ENCODE measurements around the gene MAP3K9. TPM values are rescaled to one million over a fixed set of nuclear protein-coding genes. Genes with fewer than 3 reads are reported as not detected.

The MAP3K9 gene
- total RNA-seq, 1 donor from 2014 or later, result 3.0 TPM

- Mint-ChIP-seq H3K36me3 (ENCODE audit: low read depth) (no peaks in the 10 kb centered on the region), H3K27me3 (ENCODE audit: low read depth) (no peaks in the 10 kb centered on the region), H3K27ac (ENCODE audit: unreplicated experiment) (no peak overlapping the region), H3K4me3 (ENCODE audit: unreplicated experiment) (no peak overlapping the region), H3K9me3 (ENCODE audit: low read depth) (no peaks in the 10 kb centered on the region), H3K4me1 (ENCODE audit: low read depth) (peaks cover 12% of the 10 kb centered on the region)
- no peak for TF ChIP-seq CTCF (IDR thresholded peaks at IDR 0.05)
- no peak for DNase-seq (ENCODE audit: low spot score)
Observed at GRCh38 chr14:70814466-70814865, 5.2 kb upstream of the MAP3K9 start.

GRCh38 chr14:70812124-70812818 lies 3.0 kb upstream of the MAP3K9 start:
- no peak for TF ChIP-seq CTCF (IDR thresholded peaks at IDR 0.05)
- H3K27ac Mint-ChIP-seq (ENCODE audit: unreplicated experiment), result no peak overlapping the region
- no peak overlapping the region for H3K4me3 Mint-ChIP-seq (ENCODE audit: unreplicated experiment)
- no peaks in the 10 kb centered on the region for H3K36me3 Mint-ChIP-seq (ENCODE audit: low read depth)
- no peak for DNase-seq (ENCODE audit: low spot score)
- peaks cover 5% of the 10 kb centered on the region for H3K27me3 Mint-ChIP-seq (ENCODE audit: low read depth)
- no peaks in the 10 kb centered on the region for H3K9me3 Mint-ChIP-seq (ENCODE audit: low read depth)
- peaks cover 11% of the 10 kb centered on the region for H3K4me1 Mint-ChIP-seq (ENCODE audit: low read depth)

GRCh38 chr14:70811578-70811977 lies 2.3 kb upstream of the MAP3K9 start:
- Mint-ChIP-seq H3K4me3 (ENCODE audit: unreplicated experiment) (no peak overlapping the region), H3K9me3 (ENCODE audit: low read depth) (no peaks in the 10 kb centered on the region)

GRCh38 chr14:70811050-70811449 lies 1.7 kb upstream of the MAP3K9 start:
- no peak for DNase-seq (ENCODE audit: low spot score)
- Mint-ChIP-seq H3K4me1 (ENCODE audit: low read depth) (peaks cover 11% of the 10 kb centered on the region), H3K27me3 (ENCODE audit: low read depth) (peaks cover 7% of the 10 kb centered on the region), H3K27ac (ENCODE audit: unreplicated experiment) (no peak overlapping the region), H3K36me3 (ENCODE audit: low read depth) (no peaks in the 10 kb centered on the region), H3K4me3 (ENCODE audit: unreplicated experiment) (no peak overlapping the region), H3K9me3 (ENCODE audit: low read depth) (no peaks in the 10 kb centered on the region)
- TF ChIP-seq CTCF (IDR thresholded peaks at IDR 0.05), result no peak

More at GRCh38 chr14:70811578-70811977, 2.3 kb upstream of the MAP3K9 start:
- H3K36me3 Mint-ChIP-seq (ENCODE audit: low read depth), result no peaks in the 10 kb centered on the region
- no peak for TF ChIP-seq CTCF (IDR thresholded peaks at IDR 0.05)
- no peak for DNase-seq (ENCODE audit: low spot score)
- H3K27ac Mint-ChIP-seq (ENCODE audit: unreplicated experiment), result no peak overlapping the region
- H3K4me1 Mint-ChIP-seq (ENCODE audit: low read depth), result peaks cover 11% of the 10 kb centered on the region
- H3K27me3 Mint-ChIP-seq (ENCODE audit: low read depth), result peaks cover 7% of the 10 kb centered on the region

- Mint-ChIP-seq H3K27ac (ENCODE audit: unreplicated experiment) (no peak overlapping the region), H3K4me1 (ENCODE audit: low read depth) (peaks cover 11% of the 10 kb centered on the region), H3K9me3 (ENCODE audit: low read depth) (no peaks in the 10 kb centered on the region), H3K4me3 (ENCODE audit: unreplicated experiment) (peak overlapping the region; percentile 76), H3K36me3 (ENCODE audit: low read depth) (no peaks in the 10 kb centered on the region), H3K27me3 (ENCODE audit: low read depth) (peaks cover 7% of the 10 kb centered on the region)
- TF ChIP-seq CTCF (IDR thresholded peaks at IDR 0.05), result no peak
- DNase-seq (ENCODE audit: low spot score), result no peak
Observed at GRCh38 chr14:70810621-70811020, 1.3 kb upstream of the MAP3K9 start.
